HG03432 (cell line): ENCODE results near the gene MRPS9.

ENCODE experiments used
- ATAC-seq: cut with Tn5 transposase; IDR thresholded peaks from one replicate; pipeline ENCODE4 v1.9.1; 2021; ENCODE audit warnings: mild to moderate bottlenecking, moderate library complexity; ENCODE audit not compliant: unreplicated experiment

The MRPS9 gene

GRCh38 chr2:105149272-105149671 lies 111.4 kb downstream of the MRPS9 start:
- no peak for ATAC-seq
